ENCODE measurements around the gene SNU13. TPM values are rescaled to one million over a fixed set of nuclear protein-coding genes. Genes with fewer than 3 reads are reported as not detected.
A peak's percentile ranks its signal among the peaks of the same experiment; 100 is the strongest.
"Not testable (repeated sequence)": the region's sequence is repeated elsewhere in the genome, so short reads cannot be mapped to it uniquely, and the experiment has no call there.

The SNU13 gene
- total RNA-seq, 4 donors from 2014 or later, result 99.0 to 169 (median 126) TPM

GRCh38 chr22:41681616-41682015, 7.1 kb downstream of the SNU13 start:
- ATAC-seq (ENCODE audit: low FRiP score) (no peak), DNase-seq (ENCODE audit: low spot score) (no peak)
- TF ChIP-seq, protein P1, sequence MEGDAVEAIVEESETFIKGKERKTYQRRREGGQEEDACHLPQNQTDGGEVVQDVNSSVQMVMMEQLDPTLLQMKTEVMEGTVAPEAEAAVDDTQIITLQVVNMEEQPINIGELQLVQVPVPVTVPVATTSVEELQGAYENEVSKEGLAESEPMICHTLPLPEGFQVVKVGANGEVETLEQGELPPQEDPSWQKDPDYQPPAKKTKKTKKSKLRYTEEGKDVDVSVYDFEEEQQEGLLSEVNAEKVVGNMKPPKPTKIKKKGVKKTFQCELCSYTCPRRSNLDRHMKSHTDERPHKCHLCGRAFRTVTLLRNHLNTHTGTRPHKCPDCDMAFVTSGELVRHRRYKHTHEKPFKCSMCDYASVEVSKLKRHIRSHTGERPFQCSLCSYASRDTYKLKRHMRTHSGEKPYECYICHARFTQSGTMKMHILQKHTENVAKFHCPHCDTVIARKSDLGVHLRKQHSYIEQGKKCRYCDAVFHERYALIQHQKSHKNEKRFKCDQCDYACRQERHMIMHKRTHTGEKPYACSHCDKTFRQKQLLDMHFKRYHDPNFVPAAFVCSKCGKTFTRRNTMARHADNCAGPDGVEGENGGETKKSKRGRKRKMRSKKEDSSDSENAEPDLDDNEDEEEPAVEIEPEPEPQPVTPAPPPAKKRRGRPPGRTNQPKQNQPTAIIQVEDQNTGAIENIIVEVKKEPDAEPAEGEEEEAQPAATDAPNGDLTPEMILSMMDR (IDR thresholded peaks at IDR 0.05), result no peak

DNA sequence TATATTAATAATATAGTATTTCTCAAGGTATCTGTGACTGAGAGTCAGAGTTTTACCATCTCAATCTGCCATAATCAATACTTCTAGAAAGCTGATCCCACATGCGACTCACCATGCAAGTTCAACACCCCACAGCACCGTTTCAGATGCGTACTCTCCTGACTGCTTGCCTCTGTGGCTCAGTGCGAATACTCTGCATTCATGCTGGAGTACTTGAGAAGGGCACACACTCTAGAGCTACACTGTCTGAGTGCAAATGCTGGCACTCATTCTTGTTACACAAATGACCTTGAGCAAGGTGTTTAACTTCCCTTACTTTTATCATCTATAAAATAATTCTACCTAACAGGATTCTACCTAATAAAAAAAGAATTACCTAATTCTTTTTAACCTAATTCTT, 12.5 kb downstream of the SNU13 start:
- ATAC-seq (ENCODE audit: low FRiP score) (no peak), DNase-seq (ENCODE audit: low spot score) (no peak)
- TF ChIP-seq, protein P1 (IDR thresholded peaks at IDR 0.05), result no peak

DNA sequence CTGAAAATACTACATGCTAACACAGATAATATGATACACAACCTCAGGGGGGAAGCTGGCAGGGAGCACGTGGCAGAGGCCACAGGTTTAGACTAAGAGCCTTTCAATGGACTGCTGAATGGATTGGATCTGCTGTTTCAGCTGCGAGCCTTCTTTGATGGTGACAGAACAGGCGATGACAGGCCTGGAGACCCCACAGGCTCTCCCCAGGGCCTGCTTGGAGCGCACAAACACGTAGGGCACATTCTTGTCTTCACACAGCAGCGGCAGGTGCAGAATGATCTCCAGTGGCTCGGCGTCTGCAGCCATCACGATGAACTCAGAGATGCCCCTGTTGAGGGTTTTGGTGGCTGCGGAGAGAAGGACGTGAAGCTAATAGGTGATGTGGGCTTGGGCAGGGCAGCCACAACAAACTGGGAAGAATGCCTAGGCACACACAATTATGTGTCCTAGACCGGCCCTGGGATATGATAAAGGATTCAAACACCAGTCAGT, 13.8 kb downstream of the SNU13 start:
- no peak for ATAC-seq (ENCODE audit: low FRiP score)
- TF ChIP-seq, protein P1 (IDR thresholded peaks at IDR 0.05), result no peak
- DNase-seq (ENCODE audit: low spot score), result no peak

- ATAC-seq (ENCODE audit: low FRiP score) (no peak), DNase-seq (ENCODE audit: low spot score) (no peak)
- TF ChIP-seq, protein P1 (IDR thresholded peaks at IDR 0.05), result no peak
These were observed 15.7 kb downstream of the SNU13 start for GRCh38 chr22:41672780-41673509.

GRCh38 chr22:41672096-41672495, 16.6 kb downstream of the SNU13 start:
- ATAC-seq (ENCODE audit: low FRiP score); DNase-seq (ENCODE audit: low spot score): not testable (repeated sequence)

DNA sequence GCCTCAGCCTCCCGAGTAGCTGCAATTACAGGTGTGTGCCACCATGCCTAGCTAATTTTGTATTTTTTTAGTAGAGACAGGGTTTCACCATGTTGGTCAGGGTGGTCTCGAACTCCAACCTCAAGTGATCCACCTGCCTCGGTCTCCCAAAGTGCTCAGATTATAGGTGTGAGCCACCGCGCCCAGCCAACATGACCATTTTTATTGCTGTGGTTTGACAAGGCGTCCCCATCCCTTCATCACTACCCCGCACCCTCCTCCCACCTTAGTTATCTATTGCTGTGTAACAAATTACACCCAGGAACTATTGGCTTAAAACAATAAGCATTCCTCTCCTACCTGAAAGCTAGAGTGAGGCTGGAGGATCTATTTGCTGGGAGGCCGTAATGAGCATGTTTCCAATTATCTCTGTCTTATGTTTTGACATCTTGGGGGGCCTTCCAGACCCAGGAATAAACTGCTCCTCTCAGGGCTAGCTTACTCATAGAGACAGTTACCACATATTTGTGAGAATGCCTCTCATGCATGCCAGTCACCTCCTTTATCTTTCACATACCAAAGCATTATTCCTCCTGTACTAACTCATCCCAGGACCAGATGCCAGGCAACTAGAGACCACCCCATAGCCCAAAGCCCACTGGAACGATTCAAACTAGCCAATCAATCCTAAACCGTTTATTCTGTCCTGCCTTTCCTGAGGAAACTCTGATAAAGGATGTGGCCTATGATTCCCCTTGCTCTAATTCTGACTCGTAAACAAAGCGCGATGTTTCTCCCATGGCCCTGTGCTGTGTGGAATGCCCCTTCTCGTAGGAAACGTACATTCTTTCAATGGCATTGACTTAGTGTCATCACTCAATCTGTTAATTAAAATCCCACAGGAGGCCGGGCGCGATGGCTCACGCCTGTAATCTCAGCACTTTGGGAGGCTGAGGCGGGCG, 19.4 kb downstream of the SNU13 start:
- DNase-seq (ENCODE audit: low spot score), result peak; percentile 18
- ATAC-seq (ENCODE audit: low FRiP score), result no peak
- TF ChIP-seq, protein P1 (IDR thresholded peaks at IDR 0.05), result no peak

GRCh38 chr22:41664951-41665350, 23.7 kb downstream of the SNU13 start:
- DNase-seq (ENCODE audit: low spot score), result no peak
- no peak for ATAC-seq (ENCODE audit: low FRiP score)
- TF ChIP-seq, protein P1 (IDR thresholded peaks at IDR 0.05), result no peak
